Endothelial cell of umbilical vein (primary cell): ENCODE results near the gene REEP2. TPM values are rescaled to one million over a fixed set of nuclear protein-coding genes. Genes with fewer than 3 reads are reported as not detected.

Source experiments
- BruUV-seq: library from RNA; stranded (reverse); fragments of 400-500 nt; replicated peaks from 2 replicates; lab custom pipeline; 2021; lab: Mats Ljungman, UMichigan
- CTCF ChIA-PET: fragments of 300-600, 350-600 bp; sonication (Branson Sonifier 250); formaldehyde crosslinking; loops from one replicate; lab custom pipeline; 2021; ENCODE audit warnings: antibody characterized with exemption, inconsistent platforms; lab: Charles Lee
- POLR2A ChIA-PET: fragments of 300-600, 350-600 bp; sonication (Branson Sonifier 250); formaldehyde crosslinking; loops from one replicate; lab custom pipeline; 2021; ENCODE audit warnings: antibody characterized with exemption, inconsistent platforms; lab: Charles Lee
- DNase-seq: peaks from one replicate; pipeline ENCODE4 v3.0.0-alpha.2; 2011; ENCODE audit warnings: low read depth, low spot score
- FAIRE-seq: peaks from 2 replicates; lab custom pipeline; 2011; peaks lifted over from hg19 to GRCh38; lab: Jason Lieb, UNC
- H2AFZ ChIP-seq: 2 replicates; pipeline ENCODE4 v1.6.0; 2012; ENCODE audit warnings: low read depth, low read length, control low read depth, inconsistent platforms
- H3K27ac ChIP-seq: 2 replicates; pipeline ENCODE4 v1.5.1; 2011; ENCODE audit warnings: low read depth, mild to moderate bottlenecking, control low read depth, low read length, moderate library complexity; ENCODE audit not compliant: insufficient read depth
- H3K27me3 ChIP-seq, 2 experiments: 2 replicates each; pipeline versions ENCODE4 v1.6.0 to v1.6.1; 2011; ENCODE audit warnings: low read length in 2 of 2, mixed read lengths in 1 of 2; ENCODE audit not compliant: control insufficient read depth in 2 of 2, insufficient read depth in 2 of 2
- H3K36me3 ChIP-seq, 2 experiments: 2 replicates in 1 of 2; 3 replicates in 1 of 2; pipeline ENCODE4 v1.5.1; 2011; ENCODE audit warnings: low read length in 2 of 2, mild to moderate bottlenecking in 1 of 2, moderate library complexity in 1 of 2; ENCODE audit not compliant: control insufficient read depth in 2 of 2, insufficient read depth in 2 of 2; ENCODE audit errors: extremely low read depth in 1 of 2
- H3K4me1 ChIP-seq: 3 replicates; pipeline ENCODE4 v1.5.1; 2011; ENCODE audit warnings: mild to moderate bottlenecking, low read length; ENCODE audit not compliant: control insufficient read depth, insufficient read depth; ENCODE audit errors: extremely low read depth
- H3K4me2 ChIP-seq: 2 replicates; pipeline ENCODE4 v1.6.1; 2011; ENCODE audit warnings: low read length, control low read depth, mixed read lengths; ENCODE audit not compliant: insufficient read depth
- H3K4me3 ChIP-seq, 3 experiments: fragments of 200-600 bp in 1 of 3; sonication (generic), shearing (Covaris generic) in 1 of 3; replicated peaks in 1 of 3; 2 replicates each; pipeline ENCODE4 v1.5.1; 2011 to 2016; ENCODE audit warnings: control low read depth in 3 of 3, low read length in 3 of 3, mild to moderate bottlenecking in 2 of 3, inconsistent platforms in 1 of 3, low read depth in 1 of 3, moderate library complexity in 1 of 3; ENCODE audit not compliant: insufficient read depth in 1 of 3
- H3K79me2 ChIP-seq: 2 replicates; pipeline ENCODE4 v1.6.0; 2012; ENCODE audit warnings: low read length, inconsistent platforms; ENCODE audit not compliant: control insufficient read depth, insufficient read depth
- H3K9ac ChIP-seq: replicated peaks from 2 replicates; pipeline ENCODE3; 2011; ENCODE audit warnings: low read length, control low read depth; ENCODE audit not compliant: insufficient read depth; ENCODE audit errors: extremely low read depth
- H3K9me1 ChIP-seq: replicated peaks from 3 replicates; pipeline ENCODE4 v1.6.0; 2011; ENCODE audit warnings: mild to moderate bottlenecking, low read length; ENCODE audit not compliant: control insufficient read depth, insufficient read depth; ENCODE audit errors: extremely low read depth
- H3K9me3 ChIP-seq: replicated peaks from 2 replicates; pipeline ENCODE4 v1.5.1; 2012; ENCODE audit warnings: low read length, inconsistent platforms; ENCODE audit not compliant: control insufficient read depth, insufficient read depth
- H4K20me1 ChIP-seq: replicated peaks from 2 replicates; pipeline ENCODE3; 2011; ENCODE audit warnings: mild to moderate bottlenecking, low read length; ENCODE audit not compliant: control insufficient read depth, insufficient read depth; ENCODE audit errors: extremely low read depth
- CTCF ChIP-seq, 2 donors: IDR thresholded peaks; 1 replicate in 1 of 2; 2 replicates in 1 of 2; pipeline ENCODE4 v1.5.1; 2011; ENCODE audit warnings: low read length in 2 of 2, mild to moderate bottlenecking in 2 of 2, moderate library complexity in 2 of 2, control low read depth in 1 of 2, inconsistent platforms in 1 of 2, low read depth in 1 of 2; ENCODE audit not compliant: insufficient read depth in 1 of 2; ENCODE audit errors: extremely low read depth in 1 of 2
- FOS ChIP-seq: IDR thresholded peaks from 2 replicates; pipeline ENCODE4 v1.6.1; 2011; ENCODE audit warnings: mild to moderate bottlenecking, low read length, moderate library complexity, borderline replicate concordance; ENCODE audit not compliant: insufficient read depth
- GATA2 ChIP-seq: IDR thresholded peaks from 2 replicates; pipeline ENCODE4 v1.7.0; 2011; ENCODE audit warnings: low read depth, mild to moderate bottlenecking, moderate library complexity, mixed read lengths, low read length; ENCODE audit not compliant: insufficient read length, insufficient read depth
- JUN ChIP-seq: IDR thresholded peaks from 2 replicates; pipeline ENCODE4 v1.6.1; 2011; ENCODE audit warnings: borderline replicate concordance, low read depth; ENCODE audit not compliant: insufficient read length, insufficient read depth
- MYC ChIP-seq: IDR thresholded peaks from one replicate; pipeline ENCODE4 v1.6.1; 2011; ENCODE audit warnings: mild to moderate bottlenecking, low read depth, low read length
- POLR2AphosphoS5 ChIP-seq: IDR thresholded peaks from 2 replicates; pipeline ENCODE4 v1.6.1; 2012; ENCODE audit warnings: low read depth, mild to moderate bottlenecking, control low read depth, low read length, moderate library complexity; ENCODE audit not compliant: insufficient read depth
- dilution Hi-C: fragments of 300-500 bp; cut with MboI; formaldehyde crosslinking; loops from one replicate; pipeline ENCODE4 v1.15.0; 2019; ENCODE audit warnings: low sequenced_read_pairs; ENCODE audit not compliant: extremely low pct_ligation_motif_present
- intact Hi-C: fragments of 100-400 bp; cut with micrococcal nuclease; formaldehyde crosslinking; loops from one replicate; pipeline ENCODE4 v1.10.0; 2022
- polyA plus RNA-seq, 4 experiments: library from polyadenylated mRNA; depleted of rRNA in 3 of 4; stranded (reverse) in 3 of 4; unstranded in 1 of 4; fragments of >200 nt; gene quantifications; 2 replicates each; pipeline versions ENCODE4 v1.2.1 to v1.2.3, GENCODE V29; 2011 to 2012; ENCODE audit warnings: missing spikeins in 1 of 4
- small RNA-seq: library from RNA; depleted of rRNA; stranded (forward); fragments of <200 nt; gene quantifications from one replicate; pipeline ENCODE3, GENCODE V24; 2012; ENCODE audit warnings: low replicate concordance, low read depth; ENCODE audit not compliant: insufficient read depth, insufficient read length
- total RNA-seq: library from RNA; stranded (reverse); gene quantifications from 2 replicates; pipeline ENCODE4 v1.2.3, GENCODE V29; 2021

Gene REEP2
- total and polyA plus RNA-seq, 2 donors (not counting 3 experiments of a cell fraction or from before 2014, with no cell fraction given), result 4.0 to 4.8 TPM

- dilution Hi-C loops, result no loop called here
Observed at GRCh38 chr5:138495351-138495750, 56.5 kb downstream of the REEP2 start.

More at GRCh38 chr5:138495351-138495750, 56.5 kb downstream of the REEP2 start:
- DNase-seq, result peak; percentile 0
- Histone ChIP-seq H3K27me3 (peaks cover 6 to 12% of the 10 kb centered on the region in 2 experiments), H3K27ac (no peak overlapping the region), H3K4me3 (no peak overlapping the region), H3K9ac (no peak overlapping the region), H3K36me3 (no peaks in the 10 kb centered on the region), H3K79me2 (no peaks in the 10 kb centered on the region), H3K9me3 (no peaks in the 10 kb centered on the region), H3K9me1 (no peaks in the 10 kb centered on the region), H4K20me1 (no peaks in the 10 kb centered on the region), H2AFZ (no peak overlapping the region), H3K4me1 (peaks cover 9% of the 10 kb centered on the region), H3K4me2 (no peak overlapping the region)
- TF ChIP-seq CTCF (IDR thresholded peaks at IDR 0.05; ENCODE audit: extremely low read depth in 1 of 2, insufficient read depth in 1 of 2, low read depth in 1 of 2, low read length in 2 of 2) (no peak), FOS (no peak), GATA2 (no peak), POLR2AphosphoS5 (no peak), MYC (no peak), JUN (no peak)
- intact Hi-C loops, result no loop called here
- BruUV-seq, result no TSS peak
- POLR2A ChIA-PET, result no interaction called here
- CTCF ChIA-PET, result interaction anchor here (1.2 kb wide), 1 partner anchor 46 kb away, joined by 4 read pairs; no protein-coding TSS in a partner anchor
- no peak for FAIRE-seq

Small RNAs within 50 kb of the gene (small RNA-seq; reads per million reads assigned to genes)
- not detected for gene AC113403.1

Other genes starting within 250 kb of the REEP2 start
- 39.4 and 41.2 TPM in 2 replicates for gene CDC23, start 225.7 kb upstream of the REEP2 start, total RNA-seq
- gene CDC23, start 225.7 kb upstream of the REEP2 start, polyA plus RNA-seq, result 25.2 and 28.5 TPM in 2 replicates
- not detected in 2 replicates for gene GFRA3, start 164.4 kb upstream of the REEP2 start, total RNA-seq
- 0.05 and 0.10 TPM in 2 replicates for gene GFRA3, start 164.4 kb upstream of the REEP2 start, polyA plus RNA-seq
- 13.3 and 13.6 TPM in 2 replicates for gene CDC25C, start 107.3 kb upstream of the REEP2 start, total RNA-seq
- gene CDC25C, start 107.3 kb upstream of the REEP2 start, polyA plus RNA-seq, result 5.5 and 8.1 TPM in 2 replicates
- 34.2 and 37.4 TPM in 2 replicates for gene FAM53C, start 100.8 kb upstream of the REEP2 start, total RNA-seq
- 37.9 and 41.4 TPM in 2 replicates for gene FAM53C, start 100.8 kb upstream of the REEP2 start, polyA plus RNA-seq
- 52.6 and 55.7 TPM in 2 replicates for gene KDM3B, start 86.4 kb upstream of the REEP2 start, total RNA-seq
- gene KDM3B, start 86.4 kb upstream of the REEP2 start, polyA plus RNA-seq, result 15.8 and 19.0 TPM in 2 replicates
- 5.5 and 12.7 TPM in 2 replicates for gene EGR1, start 26.4 kb downstream of the REEP2 start, total RNA-seq
- 6.5 and 7.2 TPM in 2 replicates for gene EGR1, start 26.4 kb downstream of the REEP2 start, polyA plus RNA-seq
- gene ETF1, start 104.2 kb downstream of the REEP2 start, total RNA-seq, result 103 and 114 TPM in 2 replicates
- 27.5 and 32.9 TPM in 2 replicates for gene ETF1, start 104.2 kb downstream of the REEP2 start, polyA plus RNA-seq
- gene HSPA9, start 136.3 kb downstream of the REEP2 start, total RNA-seq, result 180 and 192 TPM in 2 replicates
- gene HSPA9, start 136.3 kb downstream of the REEP2 start, polyA plus RNA-seq, result 62.7 and 99.6 TPM in 2 replicates